Psoas muscle (tissue), 8 donors: Measurements from ENCODE around the gene SLC27A1. TPM values are rescaled to one million over a fixed set of nuclear protein-coding genes. Genes with fewer than 3 reads are reported as not detected.
"Not testable (repeated sequence)": the region's sequence is repeated elsewhere in the genome, so short reads cannot be mapped to it uniquely, and the experiment has no call there.

Experiments used
- ATAC-seq, 4 donors: fragments of 200-7000 bp; cut with Tn5 transposase; one replicate each; pipeline ENCODE4 v1.9.1; 2020; ENCODE audit warnings: moderate library complexity in 3 of 4, mild to moderate bottlenecking in 2 of 4
- DNase-seq, 2 donors: peaks; one replicate each; pipeline ENCODE4 v3.0.0-alpha.2; 2020
- H3K27ac ChIP-seq: fragments of 200-600 bp; one replicate; pipeline ENCODE4 v1.8.0; 2022
- H3K27me3 ChIP-seq, 3 donors: fragments of 200-600 bp in 1 of 3; one replicate each; pipeline versions ENCODE4 v1.6.1 to v1.8.0; 2013 to 2022; ENCODE audit warnings: low read length in 2 of 3, mild to moderate bottlenecking in 2 of 3, moderate library complexity in 1 of 3; ENCODE audit not compliant: insufficient read depth in 3 of 3
- H3K36me3 ChIP-seq, 2 donors: fragments of 200-600 bp in 1 of 2; one replicate each; pipeline versions ENCODE4 v1.6.1 to v1.8.0; 2013 to 2022; ENCODE audit warnings: low read depth in 1 of 2, mild to moderate bottlenecking in 1 of 2, moderate library complexity in 1 of 2; ENCODE audit not compliant: insufficient read depth in 1 of 2
- H3K4me1 ChIP-seq: fragments of 200-600 bp; one replicate; pipeline ENCODE4 v1.8.0; 2022
- H3K4me3 ChIP-seq: fragments of 200-600 bp; one replicate; pipeline ENCODE4 v1.8.0; 2022; ENCODE audit warnings: mild to moderate bottlenecking
- H3K9me3 ChIP-seq: fragments of 200-600 bp; one replicate; pipeline ENCODE4 v1.8.0; 2022
- WGBS, 3 donors: extraction: QIAGEN DNeasy Blood & Tissue Kit; methylation state at CpG; one replicate each; pipeline versions ENCODE4 v1.1.6 to v1.1.7; 2013; 5-methylcytosine and 5-hydroxymethylcytosine counted together
- intact Hi-C, 2 donors: fragments of 100-400 bp; cut with DNase I; formaldehyde crosslinking; loops; one replicate each; pipeline versions ENCODE4 v1.11.0 to v1.14.2; 2022
- polyA plus RNA-seq, 3 donors: library from polyadenylated mRNA; stranded (reverse); fragments of 200-250 nt; gene quantifications; one replicate each; pipeline ENCODE4 v1.2.3, GENCODE V29; 2013
- total RNA-seq, 4 donors: library from RNA; stranded (reverse); fragmentation: NEBNext Ultra II Directional in 2 of 4; extraction: Animal tissue kit (Norgen Biotek cat#: 25700) in 2 of 4; gene quantifications; one replicate each; pipeline versions ENCODE4 v1.2.1 to v1.2.4, GENCODE V29; 2021 to 2023
- TF ChIP-seq, protein P1 (sequence below): fragments of 200-600 bp; IDR thresholded peaks from one replicate; pipeline ENCODE4 v1.8.0; 2022; ENCODE audit warnings: antibody characterized with exemption
- donor health status: healthy with polysubstance abuse.
- donor health status: DM: no; HTN: no; CAD: no; lungs with moderate emphysema.
- donor health status: Bipolar disorder and iron deficiency.
- donor health status: healthy.
- donor health status: DM: yes; HTN: yes; CAD: no.
- donor health status: DM: no; HTN: no; CAD: no.
- donor health status: DM: no; HTN: no; CAD: no.
- donor health status: DM: yes; HTN: yes; CAD: no.

The SLC27A1 gene
- total and polyA plus RNA-seq, 7 donors: 11.8 to 40.1 (median 25.5) TPM

DNA sequence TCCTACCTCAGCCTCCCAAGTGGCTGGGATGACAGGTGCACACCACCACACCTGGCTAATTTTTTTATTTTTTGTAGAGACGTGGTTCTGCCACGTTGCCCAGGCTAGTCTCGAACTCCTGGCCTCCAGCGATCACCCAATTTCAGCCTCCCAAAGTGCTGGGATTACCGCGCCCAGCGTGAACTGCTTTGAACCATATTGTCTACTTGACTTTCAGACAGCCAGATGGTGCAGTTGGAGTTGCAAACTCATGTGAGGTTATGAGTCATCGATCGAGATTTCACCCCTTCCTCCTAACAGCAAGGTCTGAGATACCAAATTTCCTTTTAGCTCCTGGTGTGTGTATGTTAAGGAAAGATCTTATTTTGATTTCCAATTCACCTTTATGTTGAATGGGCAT, 2.7 kb downstream of the SLC27A1 start:
- no peak for ATAC-seq
- Histone ChIP-seq H3K9me3 (no peaks in the 10 kb centered on the region), H3K4me1 (peaks cover 29% of the 10 kb centered on the region), H3K27ac (peak overlapping the region; percentile 93), H3K36me3 (peaks cover 0 to 4% of the 10 kb centered on the region in 2 donors), H3K27me3 (no peaks in the 10 kb centered on the region), H3K4me3 (no peak overlapping the region)
- TF ChIP-seq, protein P1, sequence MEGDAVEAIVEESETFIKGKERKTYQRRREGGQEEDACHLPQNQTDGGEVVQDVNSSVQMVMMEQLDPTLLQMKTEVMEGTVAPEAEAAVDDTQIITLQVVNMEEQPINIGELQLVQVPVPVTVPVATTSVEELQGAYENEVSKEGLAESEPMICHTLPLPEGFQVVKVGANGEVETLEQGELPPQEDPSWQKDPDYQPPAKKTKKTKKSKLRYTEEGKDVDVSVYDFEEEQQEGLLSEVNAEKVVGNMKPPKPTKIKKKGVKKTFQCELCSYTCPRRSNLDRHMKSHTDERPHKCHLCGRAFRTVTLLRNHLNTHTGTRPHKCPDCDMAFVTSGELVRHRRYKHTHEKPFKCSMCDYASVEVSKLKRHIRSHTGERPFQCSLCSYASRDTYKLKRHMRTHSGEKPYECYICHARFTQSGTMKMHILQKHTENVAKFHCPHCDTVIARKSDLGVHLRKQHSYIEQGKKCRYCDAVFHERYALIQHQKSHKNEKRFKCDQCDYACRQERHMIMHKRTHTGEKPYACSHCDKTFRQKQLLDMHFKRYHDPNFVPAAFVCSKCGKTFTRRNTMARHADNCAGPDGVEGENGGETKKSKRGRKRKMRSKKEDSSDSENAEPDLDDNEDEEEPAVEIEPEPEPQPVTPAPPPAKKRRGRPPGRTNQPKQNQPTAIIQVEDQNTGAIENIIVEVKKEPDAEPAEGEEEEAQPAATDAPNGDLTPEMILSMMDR: no peak
- WGBS, 3 donors: 75 to 88% (median 76%) methylated on average over 9 of the region's 9 CpGs
- intact Hi-C loops: no loop called here
- DNase-seq: no peak

DNA sequence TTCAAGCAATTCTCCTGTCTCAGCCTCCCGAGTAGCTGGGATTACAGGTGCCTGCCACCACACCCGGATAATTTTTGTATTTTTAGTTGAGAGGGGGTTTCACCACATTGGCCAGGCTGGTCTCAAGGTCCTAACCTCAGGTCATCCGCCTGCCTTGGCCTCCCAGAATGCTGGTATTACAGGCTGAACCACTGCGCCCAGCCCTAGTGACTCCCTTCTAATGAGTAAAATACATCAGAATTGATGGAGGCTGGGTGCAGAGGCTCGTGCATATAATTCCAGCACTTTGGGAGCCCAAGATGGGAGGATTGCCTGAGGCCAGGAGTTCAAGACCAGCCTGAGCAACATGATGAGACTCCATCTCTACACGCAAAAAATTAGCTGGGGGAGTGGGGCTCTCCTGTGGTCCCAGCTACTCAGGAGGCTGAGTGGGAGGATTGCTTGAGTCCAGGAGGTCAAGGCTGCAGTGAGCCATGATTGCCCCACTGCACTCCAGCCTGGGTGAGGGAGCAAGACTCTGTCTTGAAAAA, 4.8 kb downstream of the SLC27A1 start:
- DNase-seq, H3K4me3 ChIP-seq, ATAC-seq, H3K9me3 ChIP-seq, H3K27me3 ChIP-seq, intact Hi-C loops, H3K36me3 ChIP-seq: not testable (repeated sequence)
- H3K27ac ChIP-seq: peak overlapping the region; percentile 93
- peaks cover 22% of the 10 kb centered on the region for H3K4me1 ChIP-seq
- 73 to 77% (median 75%) methylated on average over 6 of the region's 6 CpGs for WGBS, 3 donors

DNA sequence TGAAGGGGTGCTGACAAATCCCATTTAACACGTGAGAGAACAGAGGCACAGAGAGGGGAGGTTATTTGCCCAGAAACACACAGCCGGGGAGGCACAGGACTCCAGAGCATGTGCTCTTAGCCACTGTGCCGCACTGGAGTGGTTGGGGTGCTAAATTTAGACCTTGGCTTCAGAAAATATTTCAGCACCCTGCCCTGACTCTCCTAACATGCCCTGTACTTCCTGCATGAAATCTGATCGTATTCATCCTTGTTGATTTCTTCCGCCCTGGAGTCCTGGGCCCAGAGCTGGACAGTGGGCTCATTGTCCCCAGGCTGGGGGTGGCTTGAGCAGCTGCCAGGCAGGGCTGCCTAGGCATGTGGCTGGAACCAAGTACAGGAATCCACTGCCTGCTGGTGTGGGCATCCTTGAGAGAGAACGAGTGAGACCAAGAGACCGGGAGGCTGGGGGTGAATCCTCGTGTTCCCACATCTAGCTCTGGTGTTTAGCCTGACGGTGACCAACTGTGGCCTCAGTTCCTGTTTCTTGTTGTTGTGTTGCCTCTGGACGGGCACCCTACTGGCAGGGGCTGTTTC, 5.3 kb downstream of the SLC27A1 start:
- Histone ChIP-seq H3K9me3 (no peaks in the 10 kb centered on the region), H3K27ac (peak overlapping the region; percentile 93), H3K27me3 (no peaks in the 10 kb centered on the region), H3K36me3 (peaks cover 0 to 4% of the 10 kb centered on the region in 2 donors), H3K4me3 (peak overlapping the region; percentile 40), H3K4me1 (peaks cover 22% of the 10 kb centered on the region)
- intact Hi-C loops: no loop called here
- ATAC-seq: peak; percentile 89 to 91 (median 89)
- TF ChIP-seq, protein P1: no peak
- peak; percentile 65 to 87 for DNase-seq
- 16 to 23% (median 19%) methylated on average over 10 of the region's 10 CpGs for WGBS, 3 donors

DNA sequence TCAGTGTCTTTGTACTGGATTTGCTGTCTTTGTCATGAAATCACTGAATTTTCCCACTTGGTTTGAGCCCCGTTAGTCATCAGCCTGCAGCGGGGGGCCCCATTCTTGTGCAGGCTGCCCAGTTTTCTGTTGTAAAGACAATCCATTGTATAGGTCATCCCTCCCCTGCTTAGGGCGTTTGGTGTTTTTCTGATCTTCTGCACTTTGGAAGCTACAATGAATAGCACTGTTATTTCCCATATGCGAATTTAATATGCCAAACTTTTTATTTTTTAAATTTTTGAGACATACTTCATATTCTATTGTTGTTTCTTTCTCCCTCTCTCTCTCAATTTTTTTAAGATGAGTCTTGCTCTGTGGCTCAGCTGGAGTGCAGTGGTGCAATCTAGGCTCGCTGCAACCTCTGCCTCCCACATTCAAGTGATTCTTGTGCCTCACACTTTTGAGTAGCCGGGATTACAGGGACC, 9.0 kb downstream of the SLC27A1 start:
- WGBS, 3 donors: 64 to 78% (median 72%) methylated on average over 6 of the region's 6 CpGs
- ATAC-seq (no peak), DNase-seq (no peak)
- H3K9me3 ChIP-seq: no peaks in the 10 kb centered on the region
- peaks cover 0 to 8% of the 10 kb centered on the region in 2 donors for H3K36me3 ChIP-seq
- no peaks in the 10 kb centered on the region for H3K27me3 ChIP-seq
- H3K27ac ChIP-seq: no peak overlapping the region
- intact Hi-C loops: no loop called here
- no peak overlapping the region for H3K4me3 ChIP-seq
- peaks cover 18% of the 10 kb centered on the region for H3K4me1 ChIP-seq
- TF ChIP-seq, protein P1: no peak

DNA sequence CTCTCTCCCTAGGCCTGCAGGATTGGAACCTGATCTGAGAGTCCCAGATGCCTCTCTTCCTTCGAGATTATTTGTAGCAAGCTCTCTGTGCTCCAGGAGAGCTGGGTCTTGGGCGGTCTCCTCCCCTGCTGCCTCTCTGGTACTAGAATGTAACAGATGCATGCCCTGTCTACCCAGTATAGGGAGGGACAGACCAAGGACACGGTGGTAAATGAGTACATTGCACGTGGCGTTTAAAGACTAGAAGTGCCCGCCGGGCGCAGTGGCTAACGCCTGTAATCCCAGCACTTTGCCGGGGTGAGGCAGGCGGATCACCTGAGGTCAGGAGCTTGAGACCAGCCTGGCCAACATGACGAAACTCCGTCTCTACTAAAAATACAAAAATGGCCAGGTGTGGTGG, 11.7 kb downstream of the SLC27A1 start:
- TF ChIP-seq, protein P1: no peak
- no peak overlapping the region for H3K27ac ChIP-seq
- no peaks in the 10 kb centered on the region for H3K27me3 ChIP-seq
- ATAC-seq (peak; percentile 18 to 53 (median 31)), DNase-seq (no peak)
- H3K36me3 ChIP-seq: peaks cover 0 to 21% of the 10 kb centered on the region in 2 donors
- H3K4me1 ChIP-seq: peaks cover 9% of the 10 kb centered on the region
- WGBS, 3 donors: 67 to 80% (median 72%) methylated on average over 13 of the region's 13 CpGs
- no peaks in the 10 kb centered on the region for H3K9me3 ChIP-seq
- intact Hi-C loops: no loop called here
- H3K4me3 ChIP-seq: no peak overlapping the region
